Activated naive CD4-positive, alpha-beta T cell treated with anti-CD3 and anti-CD28 coated beads, Interleukin-2, amount 50 U/mL, for 24 hours (primary cell): ENCODE data around the gene RETREG1.

ENCODE experiments used
- H3K27ac Mint-ChIP-seq: one replicate; pipeline ENCODE4 v1.8.0; 2021; ENCODE audit warnings: mild to moderate bottlenecking, mixed read lengths
- H3K27me3 Mint-ChIP-seq: one replicate; pipeline ENCODE4 v1.8.0; 2021; ENCODE audit warnings: mixed read lengths
- H3K36me3 Mint-ChIP-seq: one replicate; pipeline ENCODE4 v1.8.0; 2021; ENCODE audit warnings: mixed read lengths
- H3K4me1 Mint-ChIP-seq: one replicate; pipeline ENCODE4 v1.8.0; 2021; ENCODE audit warnings: mixed read lengths
- H3K4me3 Mint-ChIP-seq: one replicate; pipeline ENCODE4 v1.8.0; 2021; ENCODE audit warnings: mild to moderate bottlenecking, mixed read lengths
- H3K9me3 Mint-ChIP-seq: one replicate; pipeline ENCODE4 v1.8.0; 2021; ENCODE audit warnings: mixed read lengths

Gene RETREG1

DNA sequence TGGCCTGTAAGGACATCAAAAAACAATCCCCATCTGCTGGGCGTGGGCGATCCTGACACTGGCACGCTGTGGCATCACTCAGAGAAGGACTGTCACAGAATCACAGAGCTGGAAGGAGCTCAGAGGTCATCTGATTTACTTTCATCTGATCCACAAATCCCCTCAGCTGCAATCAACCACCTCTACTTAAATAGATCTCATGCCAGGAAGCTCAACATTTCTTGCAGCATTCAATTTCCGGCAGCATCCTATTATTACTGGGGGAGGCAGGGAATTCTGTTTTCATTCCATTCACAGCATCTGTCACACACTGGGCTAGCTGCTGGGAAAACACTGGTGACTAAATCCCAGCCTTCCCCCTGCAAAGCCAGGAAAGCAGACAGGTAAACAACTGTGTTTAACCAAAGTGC lies 38.3 kb downstream of the RETREG1 start:
- no peaks in the 10 kb centered on the region for H3K9me3 Mint-ChIP-seq
- H3K27ac Mint-ChIP-seq = no peak overlapping the region
- peaks cover 8% of the 10 kb centered on the region for H3K36me3 Mint-ChIP-seq
- H3K27me3 Mint-ChIP-seq = no peaks in the 10 kb centered on the region
- H3K4me1 Mint-ChIP-seq = peaks cover 55% of the 10 kb centered on the region
- no peak overlapping the region for H3K4me3 Mint-ChIP-seq

DNA sequence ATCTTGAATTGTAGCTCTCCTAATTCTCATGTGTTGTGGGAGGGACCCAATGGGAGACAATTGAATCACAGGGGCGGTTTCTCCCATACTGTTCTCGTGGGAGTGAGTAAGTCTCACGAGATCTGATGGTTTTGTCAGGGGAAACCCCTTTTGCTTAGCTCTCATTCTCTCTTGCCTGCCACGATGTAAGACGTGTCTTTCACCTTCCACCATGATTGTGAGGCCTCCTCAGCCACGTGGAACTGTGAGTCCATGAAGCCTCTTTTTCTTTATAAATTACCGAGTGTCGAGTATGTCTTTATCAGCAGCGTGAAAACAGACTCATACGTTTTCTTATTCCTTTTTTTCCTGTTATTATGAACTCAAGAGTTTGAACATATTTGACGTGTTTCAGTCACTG lies 39.1 kb downstream of the RETREG1 start:
- peaks cover 61% of the 10 kb centered on the region for H3K4me1 Mint-ChIP-seq
- peaks cover 8% of the 10 kb centered on the region for H3K36me3 Mint-ChIP-seq
- no peaks in the 10 kb centered on the region for H3K27me3 Mint-ChIP-seq
- H3K27ac Mint-ChIP-seq = no peak overlapping the region
- H3K9me3 Mint-ChIP-seq = no peaks in the 10 kb centered on the region
- no peak overlapping the region for H3K4me3 Mint-ChIP-seq

DNA sequence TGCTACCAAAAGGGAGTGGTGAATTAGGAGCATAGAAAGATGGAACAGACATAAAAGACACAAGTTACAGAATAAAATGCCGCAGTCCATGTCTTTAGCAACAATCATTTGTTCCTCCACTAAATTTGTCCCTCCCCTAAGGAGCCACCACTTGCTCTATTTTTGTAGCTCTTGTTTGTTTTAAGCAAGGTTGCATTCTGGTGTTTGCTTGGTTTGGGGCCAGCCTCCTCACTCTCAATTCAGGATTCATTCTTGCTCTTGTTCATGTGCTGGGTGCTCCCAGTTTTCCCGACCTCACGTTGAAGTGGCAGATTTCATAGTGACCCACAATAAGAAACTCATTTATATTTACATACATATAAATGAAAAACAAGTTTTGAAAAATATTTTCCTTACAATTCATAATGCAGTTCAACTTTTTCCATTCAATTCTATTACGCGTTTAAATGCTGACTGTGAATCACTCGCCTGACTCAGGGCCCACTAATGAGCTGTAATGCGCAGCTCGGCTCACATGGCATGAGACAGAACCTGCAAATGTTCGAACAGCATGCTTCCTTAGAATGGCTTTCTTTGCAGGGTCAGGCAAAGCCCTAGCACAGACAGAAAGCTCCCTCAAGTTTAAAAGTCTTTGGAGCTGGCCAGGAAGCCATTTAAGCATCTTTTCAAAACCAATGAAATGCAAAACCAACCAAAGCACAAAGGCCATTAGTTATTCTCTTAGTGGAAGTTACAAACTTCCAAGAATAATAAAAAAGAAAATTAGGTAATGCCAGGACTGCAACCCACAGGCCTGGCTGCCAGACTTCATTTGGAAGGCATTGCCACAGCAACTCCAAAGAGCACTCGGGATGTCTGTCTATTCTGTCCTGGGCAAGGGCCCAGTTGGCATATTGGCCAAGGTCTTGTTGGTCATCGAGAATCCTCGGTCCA lies 41.7 kb downstream of the RETREG1 start:
- no peaks in the 10 kb centered on the region for H3K27me3 Mint-ChIP-seq
- no peaks in the 10 kb centered on the region for H3K9me3 Mint-ChIP-seq
- no peak overlapping the region for H3K4me3 Mint-ChIP-seq
- H3K36me3 Mint-ChIP-seq = peaks cover 12% of the 10 kb centered on the region
- H3K27ac Mint-ChIP-seq = peak overlapping the region; percentile 69
- H3K4me1 Mint-ChIP-seq = peaks cover 54% of the 10 kb centered on the region

DNA sequence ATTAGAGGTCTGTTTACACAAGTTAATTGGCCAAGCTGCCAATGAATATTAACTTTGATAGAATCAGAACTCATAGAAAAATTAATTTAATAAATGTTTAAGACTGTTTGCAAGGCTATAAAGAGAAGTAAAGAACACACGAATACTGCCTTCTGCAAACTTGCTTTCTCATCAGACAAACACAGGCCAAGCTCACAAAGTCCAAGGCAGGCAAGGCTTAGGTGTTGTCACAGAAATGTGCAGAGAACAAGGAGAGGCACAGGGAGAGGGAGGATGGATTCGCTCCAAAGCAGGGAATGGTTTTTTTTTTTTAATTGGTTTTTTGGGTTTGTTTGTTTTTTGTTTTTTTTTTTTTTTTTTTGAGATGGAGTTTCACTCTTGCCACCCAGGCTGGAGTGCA lies 43.4 kb downstream of the RETREG1 start:
- no peak overlapping the region for H3K4me3 Mint-ChIP-seq
- peak overlapping the region; percentile 47 for H3K27ac Mint-ChIP-seq
- H3K36me3 Mint-ChIP-seq = peaks cover 20% of the 10 kb centered on the region
- H3K4me1 Mint-ChIP-seq = peaks cover 61% of the 10 kb centered on the region
- H3K9me3 Mint-ChIP-seq = no peaks in the 10 kb centered on the region
- H3K27me3 Mint-ChIP-seq = no peaks in the 10 kb centered on the region

DNA sequence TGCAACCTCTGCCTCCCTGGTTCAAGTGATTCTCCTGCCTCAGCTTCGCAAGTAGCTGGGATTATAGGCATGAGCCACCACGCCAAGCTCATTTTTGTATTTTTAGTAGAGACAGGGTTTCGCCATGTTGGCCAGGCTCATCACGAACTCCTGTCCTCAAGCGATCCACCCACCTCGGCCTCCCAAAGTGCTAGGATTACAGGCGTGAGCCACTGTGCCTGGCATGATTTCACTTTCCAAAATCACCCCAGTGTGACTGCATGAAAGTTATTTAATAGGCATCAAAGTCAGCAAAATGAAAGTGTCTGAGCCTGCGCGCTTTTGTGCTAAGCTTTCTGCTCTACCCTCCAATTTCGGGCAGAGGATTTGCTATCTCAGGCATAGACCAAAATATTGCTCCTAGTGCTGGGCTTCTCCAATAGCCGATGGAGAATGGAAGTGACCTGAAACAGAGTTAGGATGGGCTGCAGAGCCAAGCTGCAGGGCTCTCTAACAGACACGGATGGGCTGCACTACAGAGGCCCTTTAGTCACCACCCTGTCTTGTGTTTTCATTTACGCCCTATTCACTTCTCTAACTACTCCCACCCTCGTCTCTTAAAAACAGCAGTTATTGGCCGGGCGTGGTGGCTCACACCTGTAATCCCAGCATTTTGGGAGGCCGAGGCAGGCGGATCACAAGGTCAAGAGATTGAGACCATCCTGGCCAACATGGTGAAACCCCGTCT lies 44.3 kb downstream of the RETREG1 start:
- peaks cover 18% of the 10 kb centered on the region for H3K36me3 Mint-ChIP-seq

DNA sequence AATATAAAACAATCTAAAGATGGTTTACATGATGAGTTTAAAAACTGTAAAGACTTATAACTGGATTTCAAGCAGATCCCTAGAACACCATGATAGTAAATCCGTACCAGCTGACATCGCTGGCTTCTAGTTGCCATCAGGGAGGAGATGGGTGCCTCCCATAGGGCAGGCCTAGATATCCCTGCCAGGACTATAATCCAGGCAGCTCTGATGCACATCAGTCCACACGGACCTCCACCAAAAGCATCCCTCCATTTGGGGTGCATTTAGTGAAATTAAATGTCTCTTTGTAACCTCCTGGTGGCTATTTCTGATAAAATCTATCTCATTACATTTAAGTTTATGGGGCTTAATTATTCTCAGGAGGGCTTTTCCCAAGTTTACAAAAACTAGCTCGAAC lies 45.8 kb downstream of the RETREG1 start:
- Mint-ChIP-seq H3K9me3 (no peaks in the 10 kb centered on the region), H3K36me3 (peaks cover 27% of the 10 kb centered on the region), H3K27ac (no peak overlapping the region), H3K27me3 (no peaks in the 10 kb centered on the region), H3K4me3 (no peak overlapping the region), H3K4me1 (peaks cover 68% of the 10 kb centered on the region)

More for the DNA sequence above, 44.3 kb downstream of the RETREG1 start:
- Mint-ChIP-seq H3K4me3 (no peak overlapping the region), H3K4me1 (peaks cover 62% of the 10 kb centered on the region), H3K27me3 (no peaks in the 10 kb centered on the region), H3K27ac (no peak overlapping the region), H3K9me3 (no peaks in the 10 kb centered on the region)

DNA sequence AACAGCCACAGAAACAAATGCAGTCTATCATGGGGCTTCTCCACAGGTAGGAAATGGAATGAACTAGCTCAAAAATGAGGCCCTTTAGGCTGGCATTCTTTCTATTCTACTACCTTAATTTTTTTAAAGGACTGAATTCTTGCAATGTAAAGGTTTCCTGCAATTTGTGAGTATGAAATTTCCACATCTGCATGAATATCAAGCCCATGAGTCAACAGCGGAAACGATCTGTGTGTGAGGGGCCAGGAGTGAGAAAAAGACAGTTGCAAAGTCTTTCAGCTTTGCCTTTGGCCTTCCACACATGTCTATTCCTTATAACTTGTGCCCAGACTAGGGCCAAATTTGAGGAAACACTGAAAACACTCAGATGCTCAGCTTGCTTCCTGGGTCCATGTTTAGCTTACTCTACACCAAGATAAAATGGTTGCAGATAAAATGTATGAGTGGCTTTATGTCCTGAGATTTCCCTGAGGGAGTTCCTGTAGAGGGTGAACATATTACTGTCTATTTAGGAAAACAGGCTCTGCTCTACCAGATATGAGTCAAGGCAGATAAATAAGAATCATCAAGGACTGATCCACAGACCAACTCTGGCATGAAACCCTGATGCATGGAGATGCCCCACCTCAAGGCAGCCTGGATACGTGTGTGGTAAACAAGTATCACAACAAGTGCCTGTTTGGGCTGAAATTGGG lies 46.5 kb downstream of the RETREG1 start:
- H3K4me3 Mint-ChIP-seq = no peak overlapping the region
- no peaks in the 10 kb centered on the region for H3K9me3 Mint-ChIP-seq
- peaks cover 68% of the 10 kb centered on the region for H3K4me1 Mint-ChIP-seq
- no peaks in the 10 kb centered on the region for H3K27me3 Mint-ChIP-seq
- peak overlapping the region; percentile 82 for H3K27ac Mint-ChIP-seq
- peaks cover 27% of the 10 kb centered on the region for H3K36me3 Mint-ChIP-seq

DNA sequence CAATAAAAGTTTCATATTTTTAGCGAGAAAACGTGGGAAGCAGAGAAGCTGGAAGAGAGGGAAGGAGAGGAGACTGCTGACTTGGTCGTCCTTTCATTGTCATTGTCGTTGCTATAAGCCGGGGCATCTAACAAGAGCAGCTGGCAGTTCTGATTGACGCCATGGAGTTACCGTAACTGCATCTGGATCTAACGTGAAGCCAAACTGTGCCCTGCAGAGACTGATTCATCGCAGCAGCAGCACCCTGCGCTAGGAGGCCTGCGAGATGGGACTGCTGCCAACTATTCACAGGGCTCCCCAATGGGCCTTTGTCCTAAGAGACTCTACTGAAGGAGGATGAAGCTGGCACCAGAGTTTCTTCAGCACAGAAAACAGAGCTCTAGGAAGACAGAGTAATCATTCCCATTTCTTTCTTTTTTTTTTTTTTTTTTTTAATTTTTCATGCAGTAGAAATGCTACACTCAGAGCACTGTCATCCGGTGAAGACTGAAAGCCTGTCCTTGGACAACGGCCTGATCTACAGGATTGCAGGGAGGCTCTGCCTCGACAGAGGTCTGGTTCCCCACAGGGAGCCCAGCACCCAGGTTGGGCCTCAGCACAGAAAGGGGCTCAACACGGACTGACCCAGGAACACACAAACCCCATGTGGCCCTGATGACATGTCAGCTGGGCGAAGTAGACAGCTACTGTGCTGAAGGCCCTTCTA lies 47.8 kb downstream of the RETREG1 start:
- Mint-ChIP-seq H3K4me3 (no peak overlapping the region), H3K9me3 (no peaks in the 10 kb centered on the region), H3K27me3 (no peaks in the 10 kb centered on the region), H3K27ac (no peak overlapping the region), H3K36me3 (peaks cover 29% of the 10 kb centered on the region), H3K4me1 (peaks cover 61% of the 10 kb centered on the region)

DNA sequence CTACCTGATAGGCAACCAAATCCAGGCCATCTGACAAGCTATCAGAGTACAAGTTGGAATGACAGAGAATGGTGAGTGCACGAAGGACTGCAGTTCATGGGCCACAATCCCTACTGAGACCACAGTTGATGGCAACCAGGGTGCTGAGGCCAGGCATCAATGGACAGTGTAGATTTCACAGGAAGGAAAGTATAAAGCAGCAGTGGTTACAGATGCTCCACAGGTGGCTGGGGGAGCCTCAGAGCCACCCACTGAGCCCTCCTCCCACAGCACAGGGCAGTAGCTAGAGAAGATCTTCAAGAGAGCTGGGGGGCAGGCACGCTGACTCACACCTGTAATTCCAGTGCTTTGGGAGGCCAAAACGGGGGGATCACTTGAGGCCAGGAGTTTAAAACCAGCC lies 49.4 kb downstream of the RETREG1 start:
- no peaks in the 10 kb centered on the region for H3K9me3 Mint-ChIP-seq
- peaks cover 33% of the 10 kb centered on the region for H3K36me3 Mint-ChIP-seq
- peaks cover 54% of the 10 kb centered on the region for H3K4me1 Mint-ChIP-seq
- H3K27me3 Mint-ChIP-seq = no peaks in the 10 kb centered on the region
- no peak overlapping the region for H3K27ac Mint-ChIP-seq
- H3K4me3 Mint-ChIP-seq = no peak overlapping the region

DNA sequence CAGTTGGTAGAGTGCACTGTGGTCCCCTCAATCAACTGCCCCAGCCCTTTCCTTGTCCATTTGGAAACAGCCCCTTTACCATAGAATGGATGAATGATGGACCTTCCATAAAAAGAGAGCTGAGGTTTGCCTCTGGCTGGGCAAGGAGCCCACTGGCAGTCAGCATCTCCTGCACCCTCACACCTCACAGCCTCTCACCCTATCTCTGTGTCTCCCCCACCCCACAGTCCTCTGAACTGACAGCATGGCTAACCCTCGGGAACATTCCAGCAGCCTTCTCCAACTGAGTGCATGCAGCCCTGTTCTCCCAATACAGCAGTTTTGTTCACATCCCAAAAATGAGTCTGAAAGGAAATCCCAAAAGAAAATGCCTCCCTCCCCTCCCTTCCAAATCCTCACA lies 51.7 kb downstream of the RETREG1 start:
- Mint-ChIP-seq H3K36me3 (peaks cover 32% of the 10 kb centered on the region), H3K9me3 (no peaks in the 10 kb centered on the region), H3K4me1 (peaks cover 45% of the 10 kb centered on the region), H3K27ac (no peak overlapping the region), H3K27me3 (no peaks in the 10 kb centered on the region), H3K4me3 (no peak overlapping the region)

DNA sequence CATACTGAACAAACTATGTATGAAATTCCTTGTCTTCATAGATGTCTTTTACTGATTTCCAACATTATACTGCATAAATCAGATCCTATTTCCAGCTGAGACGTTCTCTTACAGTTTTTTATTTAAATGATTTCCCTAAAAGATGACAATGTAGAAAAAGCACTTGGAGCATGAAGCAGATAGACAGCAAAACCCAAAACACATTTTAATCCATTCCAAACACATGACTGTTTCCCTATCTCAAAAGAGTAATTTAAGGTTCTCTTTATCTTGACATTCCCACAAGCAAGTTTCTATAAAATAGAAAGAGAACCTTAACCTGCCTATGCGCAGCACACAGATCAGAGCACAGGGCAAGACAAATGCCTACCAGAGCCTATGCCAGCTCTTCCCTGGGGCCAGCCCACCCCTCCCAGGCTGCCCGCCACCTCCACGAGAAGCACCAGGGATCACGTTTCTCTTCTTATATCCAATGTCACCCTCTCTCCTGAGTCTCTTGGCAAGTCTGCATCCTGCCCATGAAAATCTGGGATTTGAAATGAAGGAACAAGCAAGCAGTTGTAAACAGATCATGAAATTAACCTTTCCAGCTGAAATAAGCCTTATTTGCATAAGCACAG lies 52.4 kb downstream of the RETREG1 start:
- Mint-ChIP-seq H3K27ac (no peak overlapping the region), H3K9me3 (no peaks in the 10 kb centered on the region)

DNA sequence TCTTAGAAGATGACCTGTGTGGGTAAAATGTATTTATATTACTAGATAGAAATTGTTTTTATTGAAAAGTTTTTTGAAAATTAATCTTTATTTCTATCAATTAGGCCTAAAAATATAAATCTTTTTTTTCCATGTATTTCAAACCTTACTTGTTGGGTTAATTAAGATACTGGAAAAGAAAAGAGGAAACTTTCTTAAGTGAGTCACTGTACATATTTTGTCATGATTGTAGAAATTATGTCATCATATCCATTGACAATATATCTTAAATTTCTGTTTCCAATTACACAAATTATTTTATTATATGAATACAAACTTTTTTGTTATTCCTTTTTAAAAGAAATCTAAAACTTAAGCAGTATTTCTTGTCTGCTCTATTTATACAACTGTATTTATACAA lies 53.1 kb downstream of the RETREG1 start:
- no peak overlapping the region for H3K4me3 Mint-ChIP-seq
- H3K4me1 Mint-ChIP-seq = peaks cover 39% of the 10 kb centered on the region
- no peak overlapping the region for H3K27ac Mint-ChIP-seq
- H3K27me3 Mint-ChIP-seq = no peaks in the 10 kb centered on the region
- peaks cover 26% of the 10 kb centered on the region for H3K36me3 Mint-ChIP-seq
- no peaks in the 10 kb centered on the region for H3K9me3 Mint-ChIP-seq

More for the DNA sequence above, 52.4 kb downstream of the RETREG1 start:
- H3K27me3 Mint-ChIP-seq = no peaks in the 10 kb centered on the region
- H3K4me3 Mint-ChIP-seq = no peak overlapping the region
- peaks cover 40% of the 10 kb centered on the region for H3K4me1 Mint-ChIP-seq
- peaks cover 28% of the 10 kb centered on the region for H3K36me3 Mint-ChIP-seq

DNA sequence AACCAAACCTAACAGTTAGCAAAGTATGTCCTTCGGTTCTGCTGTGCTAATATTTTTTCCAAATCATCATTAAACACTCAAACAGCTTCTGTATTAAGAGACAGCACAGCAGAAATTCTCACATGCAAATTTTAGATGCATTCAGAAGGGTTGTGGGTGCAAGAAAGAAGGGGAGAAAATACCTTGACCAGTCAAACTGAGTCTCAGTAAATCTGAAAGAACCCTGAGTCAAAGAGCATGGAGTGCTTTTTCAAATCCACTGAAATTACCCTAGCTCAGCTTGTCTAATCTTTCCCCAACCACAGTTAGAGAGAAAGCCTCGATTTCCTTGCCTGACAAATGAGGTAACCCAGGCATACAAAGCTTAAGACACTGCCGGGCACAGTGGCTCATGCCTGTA lies 55.1 kb downstream of the RETREG1 start:
- H3K4me1 Mint-ChIP-seq = peaks cover 34% of the 10 kb centered on the region
- no peak overlapping the region for H3K4me3 Mint-ChIP-seq
- peaks cover 17% of the 10 kb centered on the region for H3K36me3 Mint-ChIP-seq
- no peaks in the 10 kb centered on the region for H3K9me3 Mint-ChIP-seq
- H3K27ac Mint-ChIP-seq = no peak overlapping the region
- no peaks in the 10 kb centered on the region for H3K27me3 Mint-ChIP-seq

DNA sequence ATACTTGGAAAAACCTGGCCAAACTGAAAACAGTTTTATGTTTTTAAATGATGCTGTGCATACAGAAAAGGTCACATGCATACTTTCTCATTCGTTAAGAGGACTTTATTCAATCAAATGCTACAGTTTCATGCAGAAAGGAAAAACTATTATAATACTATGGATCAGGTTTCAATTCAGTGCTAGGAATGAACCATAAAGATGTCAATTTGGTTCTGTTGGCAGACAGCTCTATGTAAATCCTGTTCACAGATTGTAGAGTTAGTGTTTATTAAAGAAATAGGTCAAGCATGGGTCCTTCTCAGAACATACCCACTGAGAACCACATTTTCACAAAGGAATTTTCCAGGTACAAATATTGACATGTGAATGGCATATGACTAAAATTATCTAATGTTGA lies 57.1 kb downstream of the RETREG1 start:
- no peaks in the 10 kb centered on the region for H3K9me3 Mint-ChIP-seq
- no peak overlapping the region for H3K4me3 Mint-ChIP-seq
- peaks cover 32% of the 10 kb centered on the region for H3K4me1 Mint-ChIP-seq
- peaks cover 15% of the 10 kb centered on the region for H3K36me3 Mint-ChIP-seq
- H3K27ac Mint-ChIP-seq = no peak overlapping the region
- H3K27me3 Mint-ChIP-seq = no peaks in the 10 kb centered on the region
